GM10847 (cell line): ENCODE results near the gene MAP3K12.

Experiments
- POLR2A ChIP-seq: IDR thresholded peaks from 2 replicates; pipeline ENCODE4 v1.6.1; 2011; ENCODE audit not compliant: insufficient read length; ENCODE audit errors: extremely low read depth

MAP3K12 gene

DNA sequence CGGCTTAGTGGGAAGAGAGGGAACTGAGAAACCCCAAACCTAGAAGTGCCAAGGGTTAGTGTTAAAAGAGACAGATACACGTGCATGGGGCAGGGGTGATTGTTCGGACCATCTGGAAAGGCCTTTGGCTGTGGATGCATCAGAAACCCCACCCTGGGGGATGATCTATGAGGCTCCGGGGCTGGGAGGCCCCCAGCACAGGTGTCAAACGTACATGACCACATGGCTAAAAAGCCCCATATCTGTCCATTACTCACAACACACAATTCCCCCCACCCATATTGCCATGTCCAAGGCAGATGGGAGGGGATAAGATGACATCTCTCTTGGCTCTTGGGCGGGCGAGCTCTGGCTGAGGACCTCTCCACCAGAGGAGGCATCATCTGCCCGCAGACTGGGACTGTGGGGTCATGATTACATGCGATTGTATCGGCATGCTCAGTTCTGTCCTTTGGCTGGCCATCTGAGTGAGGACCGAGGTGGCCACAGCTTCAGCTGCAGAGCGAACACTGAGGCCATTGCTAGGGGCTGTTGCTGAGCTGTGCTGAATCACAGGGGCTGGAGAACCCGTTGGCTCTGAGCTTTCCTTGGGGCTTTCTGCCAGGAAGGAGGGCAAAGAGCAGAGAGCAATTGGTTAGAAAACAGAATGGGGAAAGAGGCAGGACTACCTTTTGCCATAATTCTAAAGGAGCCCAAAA lies 17.6 kb upstream of the MAP3K12 start:
- TF ChIP-seq POLR2A, result no peak

DNA sequence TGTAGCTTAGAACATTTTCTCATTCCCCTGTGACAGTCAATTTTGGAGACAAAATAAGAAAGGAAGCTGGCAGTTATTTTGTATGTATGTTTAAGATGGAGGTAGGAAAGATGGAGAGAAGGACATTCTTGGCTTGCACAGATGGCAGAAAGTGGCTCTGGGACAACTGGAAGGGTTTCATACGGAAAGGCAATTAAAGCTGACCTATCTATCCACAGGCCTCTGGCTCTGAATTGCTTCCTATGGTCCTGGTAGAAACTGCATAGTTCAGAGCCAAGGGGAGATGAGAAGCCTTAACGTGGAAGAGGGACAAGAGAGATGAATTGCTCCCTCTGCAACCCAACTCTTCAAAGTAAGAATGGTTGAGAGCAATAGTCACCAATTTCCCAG lies 16.0 kb upstream of the MAP3K12 start:
- no peak for TF ChIP-seq POLR2A

DNA sequence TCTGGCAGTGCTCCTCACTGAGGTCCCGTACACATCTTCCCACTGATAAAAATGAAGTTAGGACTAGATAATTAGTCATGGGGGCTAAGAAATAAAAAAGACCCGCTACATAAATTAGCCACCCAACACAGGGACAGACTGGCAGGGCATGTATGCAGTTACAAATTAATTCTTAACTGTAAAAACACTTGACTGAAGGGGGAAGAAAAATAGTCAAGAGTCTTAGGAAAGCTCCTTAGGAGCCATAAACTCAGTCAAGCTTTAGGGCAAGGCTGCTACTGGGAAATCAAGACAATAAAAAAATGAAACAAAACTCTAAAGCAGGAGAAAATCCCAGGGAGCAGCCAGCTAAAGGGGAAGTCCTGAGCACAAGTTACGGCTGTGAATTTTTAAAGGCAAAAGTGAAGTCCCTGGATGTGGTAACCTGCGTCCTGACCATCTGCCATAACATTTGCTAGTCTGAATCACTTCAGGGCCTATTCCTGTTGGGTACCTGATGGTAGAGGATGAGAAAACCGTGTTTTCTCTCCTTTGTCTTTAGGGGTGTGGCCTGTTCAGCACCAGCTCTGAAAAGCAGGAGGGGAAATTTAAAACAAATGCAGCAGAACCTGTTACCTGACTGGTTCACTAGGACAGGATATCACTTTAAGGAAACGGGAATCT lies 15.5 kb upstream of the MAP3K12 start:
- TF ChIP-seq POLR2A, result no peak

DNA sequence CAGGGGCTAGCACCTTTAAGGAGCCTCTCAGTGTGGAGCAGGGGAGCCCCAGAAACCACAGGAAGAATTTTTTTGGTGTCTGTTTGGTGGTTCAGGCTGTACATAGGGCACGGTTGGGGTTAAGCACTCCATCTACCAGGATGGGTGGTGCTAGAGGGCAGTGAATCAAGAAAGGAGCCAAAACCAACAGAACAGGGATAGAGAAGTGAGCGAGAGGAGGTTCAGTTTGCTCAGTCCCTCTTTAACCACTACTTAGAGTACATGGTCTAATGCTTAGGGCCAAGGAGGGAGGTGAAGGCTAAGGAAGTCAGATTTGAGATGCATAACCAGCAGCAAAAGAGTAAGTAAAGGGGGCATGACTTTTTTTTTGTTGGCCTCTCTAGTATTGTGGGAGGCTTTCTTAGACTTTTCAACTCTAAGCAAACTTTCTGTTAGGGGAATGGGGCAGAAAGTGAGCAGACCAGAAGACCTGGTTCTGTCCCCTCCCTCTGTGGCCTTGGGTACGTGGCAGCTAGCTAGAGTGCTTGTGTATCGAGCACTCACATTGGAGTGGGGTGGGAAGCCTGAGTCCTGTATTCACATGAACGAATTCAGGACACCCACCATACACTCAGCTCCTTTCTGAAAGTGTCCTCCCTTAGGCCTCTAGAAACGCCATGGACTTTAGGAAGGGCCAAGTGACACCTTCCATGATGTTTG lies 14.6 kb upstream of the MAP3K12 start:
- TF ChIP-seq POLR2A, result no peak

DNA sequence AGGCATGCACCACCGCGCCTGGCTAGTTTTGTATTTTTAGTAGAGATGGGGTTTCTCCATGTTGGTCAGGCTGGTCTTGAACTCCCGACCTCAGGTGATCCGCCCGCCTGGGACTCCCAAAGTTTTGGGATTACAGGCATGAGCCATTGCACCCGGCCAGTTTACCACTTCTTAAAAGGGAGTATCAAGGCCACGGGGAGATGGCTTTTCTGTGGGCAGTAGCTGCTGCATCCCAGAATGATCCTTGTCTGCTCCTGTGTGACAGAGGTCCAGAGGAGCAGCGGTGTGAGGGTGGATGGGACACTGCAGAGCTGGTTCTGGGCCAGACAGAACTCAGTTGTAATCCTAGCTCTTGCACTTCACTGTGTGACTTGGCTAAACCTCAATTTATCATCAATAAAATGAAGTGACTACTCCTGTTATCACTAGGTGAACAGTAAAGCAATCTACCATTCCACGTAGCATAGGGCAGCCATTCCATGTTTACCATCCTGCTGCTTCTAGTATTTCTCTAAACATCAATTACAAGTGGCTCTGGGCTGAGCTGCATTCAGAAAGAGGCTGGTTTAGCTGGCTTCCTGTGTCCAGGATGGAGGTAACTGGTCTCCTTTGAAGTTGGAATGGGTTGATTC lies 11.0 kb upstream of the MAP3K12 start:
- no peak for TF ChIP-seq POLR2A

DNA sequence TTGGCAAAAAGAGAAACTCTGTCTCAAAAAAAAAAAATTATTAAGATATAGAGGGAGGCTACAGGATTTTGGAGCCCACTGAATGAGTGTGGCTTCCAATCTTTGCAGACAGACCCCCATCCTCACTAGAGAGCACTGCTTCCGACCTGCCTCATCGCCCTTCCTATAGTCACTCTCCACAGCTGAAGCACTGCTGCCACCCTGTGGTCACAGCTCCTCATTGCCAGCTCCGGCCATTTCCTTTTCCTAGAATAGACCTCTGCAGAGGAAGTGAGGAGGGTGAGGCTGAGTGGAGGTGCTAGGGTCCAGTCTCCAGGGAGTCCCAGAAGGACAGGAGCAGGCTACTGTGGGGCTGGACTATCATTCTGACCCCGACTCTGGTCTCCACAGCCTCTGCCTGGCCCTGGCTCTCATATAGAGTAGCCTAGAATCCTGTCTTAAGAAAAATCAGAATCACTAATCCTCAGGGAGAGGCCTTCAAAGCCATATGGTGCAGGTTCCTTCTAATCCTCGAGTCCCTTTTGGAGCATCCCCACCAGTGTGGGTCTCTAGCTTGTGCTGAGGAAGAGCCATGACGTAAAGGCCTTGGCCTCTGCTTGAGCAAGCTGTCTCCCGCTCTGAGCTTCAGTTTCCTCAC lies 9.4 kb upstream of the MAP3K12 start:
- TF ChIP-seq POLR2A, result no peak

DNA sequence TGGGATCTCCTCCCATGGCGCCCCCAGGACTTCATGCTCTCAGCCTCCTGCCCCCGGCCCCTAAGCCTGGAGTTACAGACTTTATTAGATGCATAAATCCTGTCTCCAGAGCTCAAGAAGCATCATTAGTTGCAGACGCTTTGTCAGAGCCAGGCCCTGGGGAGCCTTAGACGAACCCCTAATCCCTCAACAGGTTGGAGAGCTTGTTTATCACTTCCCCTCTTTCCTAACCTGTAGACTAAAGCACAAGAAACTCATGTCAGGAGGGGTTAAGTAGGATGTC lies 8.3 kb upstream of the MAP3K12 start:
- no peak for TF ChIP-seq POLR2A

DNA sequence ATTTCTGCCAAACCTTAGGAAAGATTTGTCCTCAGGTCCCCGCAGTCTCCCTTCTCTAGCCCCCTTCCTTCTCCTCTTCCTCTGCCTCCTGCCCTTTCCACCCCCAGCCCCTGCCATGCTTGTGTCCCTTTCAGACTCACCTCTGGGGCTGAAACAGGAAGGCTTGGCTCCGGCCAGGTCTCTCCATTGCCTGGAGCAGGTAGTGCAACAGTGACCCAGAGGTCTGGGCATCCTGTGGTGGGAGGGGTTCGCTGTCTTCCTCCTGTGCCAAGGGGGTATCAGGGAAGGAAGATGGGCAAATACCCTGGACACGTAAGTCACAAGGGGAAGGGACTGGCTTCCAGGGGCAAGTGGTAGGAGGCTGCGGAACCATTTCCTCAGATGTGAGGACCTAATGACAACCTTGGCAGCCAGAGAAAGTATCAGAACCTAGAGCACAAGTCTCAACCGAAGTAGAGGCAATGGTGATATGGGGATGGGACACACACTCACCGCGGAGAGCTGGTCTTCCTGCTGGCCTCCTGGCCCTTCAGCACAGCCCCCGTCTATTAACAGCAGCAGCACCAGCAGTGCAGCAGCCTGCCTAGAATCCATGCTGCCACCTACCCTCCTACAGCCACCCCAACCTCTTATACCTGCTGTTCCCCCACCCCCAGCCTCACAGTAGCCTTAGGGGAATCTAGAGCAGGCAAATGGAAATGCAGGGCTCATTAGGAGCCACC lies 7.8 kb upstream of the MAP3K12 start, which contains the start of gene NPFF:
TSS of gene NPFF (minus strand) at position 604 of the 722 bp plus-strand sequence. CDS start at position 594, 10 bp downstream.
- TF ChIP-seq POLR2A, result no peak

DNA sequence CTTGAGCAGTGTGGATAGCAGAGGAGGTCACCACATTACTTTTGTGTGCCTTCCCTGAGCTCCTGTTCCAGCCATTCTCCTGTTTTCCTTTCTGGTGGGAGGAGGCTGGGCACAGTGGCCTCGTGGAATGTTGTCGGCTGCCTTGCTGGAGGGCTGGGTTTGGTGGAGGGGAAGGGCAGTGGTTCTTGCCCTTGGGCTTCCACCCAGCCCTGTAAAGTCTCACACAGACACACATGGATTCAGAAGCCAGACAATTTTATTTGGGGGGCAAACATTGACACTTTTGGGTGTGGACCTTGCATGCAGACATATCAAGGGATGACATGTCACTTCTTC lies 7.2 kb upstream of the MAP3K12 start:
- TF ChIP-seq POLR2A, result no peak

DNA sequence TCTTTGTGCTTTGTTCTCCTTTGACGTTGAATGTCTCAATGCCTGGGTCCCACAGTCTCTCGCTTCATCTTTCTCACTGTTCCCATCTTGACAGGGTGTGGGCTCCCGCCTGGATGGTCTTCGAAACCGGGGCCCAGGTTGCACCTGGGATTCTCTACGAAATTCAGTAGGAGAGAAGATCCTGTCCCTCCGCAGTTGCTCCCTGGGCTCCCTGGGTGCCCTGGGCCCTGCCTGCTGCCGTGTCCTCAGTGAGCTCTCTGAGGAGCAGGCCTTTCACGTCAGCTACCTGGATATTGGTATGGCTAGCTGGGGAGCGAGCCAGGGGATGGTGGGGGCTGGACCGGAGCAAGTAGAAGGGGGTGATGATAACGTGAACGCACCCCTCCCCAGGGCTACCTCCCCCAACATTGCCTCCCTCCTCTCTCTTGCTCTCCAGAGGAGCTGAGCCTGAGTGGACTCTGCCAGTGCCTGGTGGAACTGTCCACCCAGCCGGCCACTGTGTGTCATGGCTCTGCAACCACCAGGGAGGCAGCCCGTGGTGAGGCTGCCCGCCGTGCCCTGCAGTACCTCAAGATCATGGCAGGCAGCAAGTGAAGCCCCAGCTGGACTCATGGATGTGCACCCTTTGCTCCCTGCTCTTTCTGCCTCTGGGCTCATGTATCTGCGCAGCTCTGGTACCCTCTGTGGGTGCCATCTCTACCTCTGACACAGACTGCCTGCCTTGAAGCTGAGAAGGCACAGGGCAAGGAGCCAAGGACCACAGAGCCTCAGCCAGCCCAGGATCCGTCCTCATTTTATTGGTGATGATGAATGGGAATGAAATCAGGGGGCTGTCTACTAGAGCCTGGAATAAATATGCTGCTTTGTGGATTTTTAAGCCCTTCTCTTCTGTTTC lies 6.5 kb upstream of the MAP3K12 start:
- no peak for TF ChIP-seq POLR2A

DNA sequence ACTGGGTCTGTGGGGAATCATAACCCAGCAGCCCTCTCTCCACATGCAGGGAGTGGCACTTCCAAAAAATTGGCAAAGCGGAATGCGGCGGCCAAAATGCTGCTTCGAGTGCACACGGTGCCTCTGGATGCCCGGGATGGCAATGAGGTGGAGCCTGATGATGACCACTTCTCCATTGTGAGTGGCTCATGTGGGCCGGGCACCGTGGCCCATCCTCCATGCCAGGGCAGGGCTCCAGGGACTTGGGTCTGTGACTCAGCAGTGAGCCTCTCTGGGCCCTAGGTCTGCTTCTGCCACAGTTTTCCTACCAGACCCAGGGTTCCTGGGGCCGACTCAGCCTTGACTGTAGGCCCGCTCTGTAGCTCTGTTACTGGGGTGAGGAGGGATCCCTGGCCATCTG lies 5.8 kb upstream of the MAP3K12 start:
- no peak for TF ChIP-seq POLR2A

DNA sequence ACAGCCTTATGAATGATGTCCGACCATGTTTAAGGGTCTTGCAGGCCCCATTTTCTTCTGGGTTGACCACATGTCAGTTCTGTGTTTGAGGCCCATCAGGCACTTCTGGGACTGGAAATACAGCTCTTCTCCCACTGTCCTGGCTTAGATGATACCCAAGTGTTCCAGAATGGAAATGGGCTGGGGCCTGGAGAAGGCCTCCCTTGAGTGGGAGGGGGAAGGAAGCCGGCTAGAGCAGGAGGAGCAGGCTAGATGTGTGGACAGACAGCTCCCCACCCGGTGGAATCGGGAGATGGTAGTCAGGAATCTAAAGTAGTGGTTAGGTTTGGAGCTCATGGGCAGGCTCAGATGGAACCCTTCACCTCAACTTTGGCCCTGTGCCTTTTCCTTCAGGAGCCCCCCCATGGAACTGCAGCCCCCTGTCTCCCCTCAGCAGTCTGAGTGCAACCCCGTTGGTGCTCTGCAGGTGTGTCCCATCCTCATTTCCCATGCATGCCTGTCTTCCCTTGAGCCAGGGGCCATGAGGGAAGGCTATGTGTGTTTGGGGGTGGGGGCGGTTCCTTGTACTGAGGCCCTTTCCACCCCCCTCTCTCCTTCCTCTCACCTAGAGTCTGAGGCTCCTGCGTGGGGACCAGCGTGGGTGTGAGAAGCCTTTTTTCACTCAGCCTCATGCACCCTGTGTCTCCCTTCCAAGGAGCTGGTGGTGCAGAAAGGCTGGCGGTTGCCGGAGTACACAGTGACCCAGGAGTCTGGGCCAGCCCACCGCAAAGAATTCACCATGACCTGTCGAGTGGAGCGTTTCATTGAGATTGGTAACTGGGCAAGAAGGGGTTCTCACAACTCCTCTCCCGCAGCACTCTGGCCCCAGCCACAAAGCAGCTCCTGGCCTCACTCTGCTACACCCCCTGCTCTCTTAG lies 5.0 kb upstream of the MAP3K12 start:
- TF ChIP-seq POLR2A, result no peak
